Measurements from ENCODE around the gene LTBP1. TPM values are rescaled to one million over a fixed set of nuclear protein-coding genes. Genes with fewer than 3 reads are reported as not detected.

The LTBP1 gene
- total RNA-seq, 3 donors from 2014 or later: 13.3 to 18.7 (median 17.4) TPM

DNA sequence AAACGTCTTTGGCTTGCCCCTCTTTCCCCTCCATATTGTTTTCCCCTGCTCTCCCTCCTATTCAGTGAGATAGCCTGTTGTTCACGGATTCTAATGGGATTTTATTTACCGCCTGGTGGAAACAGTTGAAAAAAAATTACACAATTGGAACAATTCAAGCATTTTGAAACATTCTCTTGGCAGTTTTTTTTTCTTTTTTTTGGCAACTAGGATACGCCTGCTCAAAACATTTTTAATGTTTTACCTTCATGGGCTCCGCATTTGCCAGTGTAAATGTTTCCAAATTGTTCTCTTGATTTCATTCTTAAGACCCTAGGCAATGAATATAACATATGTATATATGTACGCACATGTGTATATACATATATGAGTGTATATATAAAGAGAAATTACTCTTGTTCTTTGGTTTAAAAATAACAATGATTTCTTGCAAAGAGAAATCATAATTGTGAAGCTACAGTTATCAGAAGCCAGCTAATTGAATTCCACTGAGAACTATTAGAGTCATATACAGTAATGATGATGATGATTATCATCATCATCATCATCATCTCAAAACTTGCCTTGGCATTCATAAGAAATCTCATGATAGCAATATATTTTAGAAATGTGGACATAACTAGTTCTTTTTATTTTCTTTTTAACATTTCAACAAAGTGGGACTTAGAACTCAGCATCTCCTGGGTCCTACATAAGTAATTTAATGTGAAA is 146.7 kb downstream of the LTBP1 start:
- H3K36me3 ChIP-seq: no peaks in the 10 kb centered on the region
- no peaks in the 10 kb centered on the region for H3K4me1 ChIP-seq
- no peak overlapping the region for H3K4me3 ChIP-seq
- TF ChIP-seq, protein P1, sequence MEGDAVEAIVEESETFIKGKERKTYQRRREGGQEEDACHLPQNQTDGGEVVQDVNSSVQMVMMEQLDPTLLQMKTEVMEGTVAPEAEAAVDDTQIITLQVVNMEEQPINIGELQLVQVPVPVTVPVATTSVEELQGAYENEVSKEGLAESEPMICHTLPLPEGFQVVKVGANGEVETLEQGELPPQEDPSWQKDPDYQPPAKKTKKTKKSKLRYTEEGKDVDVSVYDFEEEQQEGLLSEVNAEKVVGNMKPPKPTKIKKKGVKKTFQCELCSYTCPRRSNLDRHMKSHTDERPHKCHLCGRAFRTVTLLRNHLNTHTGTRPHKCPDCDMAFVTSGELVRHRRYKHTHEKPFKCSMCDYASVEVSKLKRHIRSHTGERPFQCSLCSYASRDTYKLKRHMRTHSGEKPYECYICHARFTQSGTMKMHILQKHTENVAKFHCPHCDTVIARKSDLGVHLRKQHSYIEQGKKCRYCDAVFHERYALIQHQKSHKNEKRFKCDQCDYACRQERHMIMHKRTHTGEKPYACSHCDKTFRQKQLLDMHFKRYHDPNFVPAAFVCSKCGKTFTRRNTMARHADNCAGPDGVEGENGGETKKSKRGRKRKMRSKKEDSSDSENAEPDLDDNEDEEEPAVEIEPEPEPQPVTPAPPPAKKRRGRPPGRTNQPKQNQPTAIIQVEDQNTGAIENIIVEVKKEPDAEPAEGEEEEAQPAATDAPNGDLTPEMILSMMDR (IDR thresholded peaks at IDR 0.05): no peak
- no peak for TF ChIP-seq POLR2AphosphoS5 (IDR thresholded peaks at IDR 0.05)
- TF ChIP-seq POLR2A (IDR thresholded peaks at IDR 0.05): no peak
- intact Hi-C loops (cut with DNase I; ENCODE audit: low total_unique reads): no loop called here
- DNase-seq (ENCODE audit: low spot score in 2 of 2): no peak
- no peaks in the 10 kb centered on the region for H3K9me3 ChIP-seq
- H3K27me3 ChIP-seq: no peaks in the 10 kb centered on the region
- no peak overlapping the region for H3K27ac ChIP-seq

DNA sequence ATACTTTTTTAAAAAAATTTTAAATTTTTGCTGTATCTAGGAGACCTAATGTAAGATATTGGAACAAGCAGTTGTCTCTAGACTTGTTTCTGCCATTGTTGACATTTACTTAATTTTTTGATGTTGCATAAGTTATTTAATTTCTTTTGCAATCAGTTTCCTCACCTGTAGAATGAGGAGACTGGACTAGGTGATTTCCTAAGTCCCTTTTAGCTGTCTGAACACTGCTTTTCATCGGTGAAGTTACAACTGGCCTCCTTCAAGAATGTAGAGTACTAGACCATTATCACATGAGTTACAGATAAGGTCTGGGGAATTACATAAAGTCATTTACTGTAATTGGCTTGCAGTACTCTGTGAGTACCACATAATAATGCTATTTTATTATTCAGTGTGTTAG is 147.6 kb downstream of the LTBP1 start:
- Histone ChIP-seq H3K9me3 (no peaks in the 10 kb centered on the region), H3K27me3 (no peaks in the 10 kb centered on the region), H3K4me3 (no peak overlapping the region), H3K27ac (no peak overlapping the region), H3K4me1 (no peaks in the 10 kb centered on the region), H3K36me3 (no peaks in the 10 kb centered on the region)
- TF ChIP-seq POLR2AphosphoS5 (IDR thresholded peaks at IDR 0.05): no peak
- no peak for TF ChIP-seq POLR2A (IDR thresholded peaks at IDR 0.05)
- TF ChIP-seq, protein P1 (IDR thresholded peaks at IDR 0.05): no peak
- intact Hi-C loops (cut with DNase I; ENCODE audit: low total_unique reads): no loop called here
- no peak for DNase-seq (ENCODE audit: low spot score in 2 of 2)

DNA sequence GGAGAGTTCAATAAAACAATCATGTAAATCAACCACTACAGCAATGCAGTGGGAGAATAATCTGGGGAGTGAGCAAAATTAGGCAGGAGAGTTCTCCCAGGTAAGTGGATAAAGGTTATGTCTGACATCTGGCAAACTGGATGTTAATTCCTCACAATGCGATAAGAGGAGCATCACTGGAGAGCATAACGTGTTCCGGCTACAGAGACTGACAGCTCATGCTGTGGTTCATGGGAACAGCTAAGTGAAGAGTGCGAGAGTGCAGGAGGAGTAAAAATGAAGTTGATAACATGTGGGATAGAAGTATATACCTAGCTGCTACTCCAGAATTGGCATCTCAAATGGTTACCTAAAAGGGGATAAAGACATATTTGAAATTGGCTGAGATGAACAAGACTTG is 153.2 kb downstream of the LTBP1 start:
- intact Hi-C loops (cut with DNase I; ENCODE audit: low total_unique reads): loop anchor here (5.0 kb wide), 1 partner anchor 602 kb away; no protein-coding TSS in a partner anchor
- no peaks in the 10 kb centered on the region for H3K36me3 ChIP-seq
- H3K27ac ChIP-seq: no peak overlapping the region
- H3K27me3 ChIP-seq: no peaks in the 10 kb centered on the region
- no peaks in the 10 kb centered on the region for H3K9me3 ChIP-seq
- no peaks in the 10 kb centered on the region for H3K4me1 ChIP-seq
- no peak overlapping the region for H3K4me3 ChIP-seq
- no peak for DNase-seq (ENCODE audit: low spot score in 2 of 2)
- no peak for TF ChIP-seq POLR2AphosphoS5 (IDR thresholded peaks at IDR 0.05)
- no peak for TF ChIP-seq POLR2A (IDR thresholded peaks at IDR 0.05)

DNA sequence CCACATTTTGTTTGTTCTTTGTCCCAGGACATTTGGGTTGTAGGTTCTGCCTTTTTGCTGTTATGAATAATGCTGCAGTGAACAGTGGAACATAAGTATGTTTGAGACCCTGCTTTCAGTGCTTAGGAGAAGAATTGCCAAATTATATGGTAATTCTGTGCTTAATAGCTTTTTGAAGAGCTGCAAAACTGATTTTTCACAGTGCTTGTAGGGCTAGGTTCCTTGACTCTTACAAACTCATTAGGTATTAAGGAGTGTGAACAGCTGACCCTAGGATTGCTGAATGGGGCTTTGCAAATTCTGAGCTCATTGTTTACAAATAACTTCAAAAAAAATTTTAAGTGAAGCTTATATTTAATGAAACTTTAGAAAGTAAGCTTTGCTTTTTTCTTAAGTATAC is 154.2 kb downstream of the LTBP1 start:
- Histone ChIP-seq H3K27ac (no peak overlapping the region), H3K27me3 (no peaks in the 10 kb centered on the region), H3K4me1 (no peaks in the 10 kb centered on the region), H3K36me3 (no peaks in the 10 kb centered on the region), H3K9me3 (no peaks in the 10 kb centered on the region), H3K4me3 (no peak overlapping the region)
- intact Hi-C loops (cut with DNase I; ENCODE audit: low total_unique reads): loop anchor here (5.0 kb wide), 1 partner anchor 601 kb away; no protein-coding TSS in a partner anchor
- no peak for DNase-seq (ENCODE audit: low spot score in 2 of 2)
- TF ChIP-seq, protein P1 (IDR thresholded peaks at IDR 0.05): no peak
- no peak for TF ChIP-seq POLR2AphosphoS5 (IDR thresholded peaks at IDR 0.05)
- TF ChIP-seq POLR2A (IDR thresholded peaks at IDR 0.05): no peak

DNA sequence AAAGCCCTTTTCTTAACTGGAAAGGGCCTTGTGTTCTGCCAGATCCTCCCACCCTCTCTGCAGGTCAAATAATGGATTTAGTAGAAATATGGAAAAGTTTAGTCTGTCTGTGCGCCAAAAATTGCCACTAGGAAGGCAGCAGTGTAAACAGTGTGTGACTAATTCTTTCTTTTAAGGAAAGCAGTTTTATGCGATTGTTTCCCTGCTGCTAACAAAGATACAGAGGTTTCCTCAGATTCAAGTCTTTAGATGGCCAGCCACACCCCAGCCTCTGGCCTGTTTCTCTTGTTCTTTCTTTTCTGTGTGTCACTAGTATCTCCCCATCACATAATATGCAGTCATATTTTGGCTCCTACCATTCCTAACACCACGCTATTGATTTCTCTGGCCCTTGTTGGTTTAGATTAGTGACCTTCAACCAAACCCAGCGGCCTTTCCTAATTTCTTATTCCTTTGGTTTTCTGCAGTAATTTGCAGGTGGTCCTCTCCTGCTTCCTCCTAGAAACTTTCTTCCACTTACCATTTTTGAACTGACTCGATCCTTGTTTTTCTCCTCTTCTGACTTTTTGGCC is 157.4 kb downstream of the LTBP1 start:
- Histone ChIP-seq H3K36me3 (no peaks in the 10 kb centered on the region), H3K9me3 (no peaks in the 10 kb centered on the region), H3K4me3 (no peak overlapping the region), H3K27me3 (no peaks in the 10 kb centered on the region), H3K4me1 (no peaks in the 10 kb centered on the region), H3K27ac (no peak overlapping the region)
- intact Hi-C loops (cut with DNase I; ENCODE audit: low total_unique reads): loop anchor here (5.0 kb wide), 1 partner anchor 598 kb away; no protein-coding TSS in a partner anchor
- TF ChIP-seq, protein P1 (IDR thresholded peaks at IDR 0.05): no peak
- TF ChIP-seq POLR2A (IDR thresholded peaks at IDR 0.05) (no peak), POLR2AphosphoS5 (IDR thresholded peaks at IDR 0.05) (no peak)
- no peak for DNase-seq (ENCODE audit: low spot score in 2 of 2)

Measured in breast epithelium (tissue), 4 donors.